Measurements from ENCODE around the gene TAAR9. TPM values are rescaled to one million over a fixed set of nuclear protein-coding genes. Genes with fewer than 3 reads are reported as not detected.

The TAAR9 gene
- total RNA-seq (not detected), polyA plus RNA-seq (not detected)
- long read RNA-seq, donor 1: 0 reads
- long read RNA-seq, donor 2: 0 reads

- ATAC-seq (no peak), DNase-seq (no peak)
- Histone ChIP-seq H3K4me1 (no peaks in the 10 kb centered on the region), H3K36me3 (ENCODE audit: insufficient read depth in 1 of 2, low read depth in 1 of 2) (no peaks in the 10 kb centered on the region), H3K9me3 (no peaks in the 10 kb centered on the region), H3K27ac (no peak within 1 kb of the TSS), H3K4me3 (no peak within 1 kb of the TSS), H3K27me3 (ENCODE audit: insufficient read depth in 3 of 3, low read length in 2 of 3) (no peaks in the 10 kb centered on the region)
- TF ChIP-seq, protein P1, sequence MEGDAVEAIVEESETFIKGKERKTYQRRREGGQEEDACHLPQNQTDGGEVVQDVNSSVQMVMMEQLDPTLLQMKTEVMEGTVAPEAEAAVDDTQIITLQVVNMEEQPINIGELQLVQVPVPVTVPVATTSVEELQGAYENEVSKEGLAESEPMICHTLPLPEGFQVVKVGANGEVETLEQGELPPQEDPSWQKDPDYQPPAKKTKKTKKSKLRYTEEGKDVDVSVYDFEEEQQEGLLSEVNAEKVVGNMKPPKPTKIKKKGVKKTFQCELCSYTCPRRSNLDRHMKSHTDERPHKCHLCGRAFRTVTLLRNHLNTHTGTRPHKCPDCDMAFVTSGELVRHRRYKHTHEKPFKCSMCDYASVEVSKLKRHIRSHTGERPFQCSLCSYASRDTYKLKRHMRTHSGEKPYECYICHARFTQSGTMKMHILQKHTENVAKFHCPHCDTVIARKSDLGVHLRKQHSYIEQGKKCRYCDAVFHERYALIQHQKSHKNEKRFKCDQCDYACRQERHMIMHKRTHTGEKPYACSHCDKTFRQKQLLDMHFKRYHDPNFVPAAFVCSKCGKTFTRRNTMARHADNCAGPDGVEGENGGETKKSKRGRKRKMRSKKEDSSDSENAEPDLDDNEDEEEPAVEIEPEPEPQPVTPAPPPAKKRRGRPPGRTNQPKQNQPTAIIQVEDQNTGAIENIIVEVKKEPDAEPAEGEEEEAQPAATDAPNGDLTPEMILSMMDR (IDR thresholded peaks at IDR 0.05): no peak
- intact Hi-C loops (cut with DNase I): no loop called here
- 75 to 85% (median 80%) methylated on average over 4 of the region's 4 CpGs for WGBS, 3 donors
These were observed at the start of gene TAAR9 for GRCh38 chr6:132537977-132538376. Gene TAAR9 (plus strand): TSS chr6:132538277. CDS start chr6:132538290, 13 bp downstream.

DNA sequence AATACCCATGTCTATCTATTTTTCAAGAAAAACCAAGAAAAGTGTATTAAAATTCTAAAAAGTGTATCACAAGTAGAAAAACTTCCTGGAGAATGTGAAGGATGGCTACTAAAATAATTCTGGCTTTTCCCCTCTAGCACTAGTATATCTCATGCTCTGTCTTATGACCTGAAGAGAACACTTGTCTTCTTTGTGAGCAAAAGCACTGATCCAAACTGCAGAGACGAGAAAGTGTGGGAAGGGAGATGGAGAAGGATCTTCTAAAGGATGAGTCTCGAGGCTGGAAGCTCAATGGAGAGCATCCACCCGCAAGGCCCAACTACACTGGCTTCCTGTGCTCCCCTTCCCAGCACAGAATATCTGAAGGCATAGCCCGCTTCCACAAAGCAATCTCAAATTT lies 48.7 kb upstream of the TAAR9 start:
- DNase-seq (no peak), ATAC-seq (no peak)
- intact Hi-C loops (cut with DNase I): loop anchor here in 1 of 2 donors (10.0 kb wide), 1 partner anchor 575 kb away; no protein-coding TSS in a partner anchor
- Histone ChIP-seq H3K4me1 (peaks cover 23% of the 10 kb centered on the region), H3K27me3 (ENCODE audit: insufficient read depth in 3 of 3, low read length in 2 of 3) (no peaks in the 10 kb centered on the region), H3K27ac (peak overlapping the region; percentile 48), H3K4me3 (no peak overlapping the region), H3K36me3 (ENCODE audit: insufficient read depth in 1 of 2, low read depth in 1 of 2) (no peaks in the 10 kb centered on the region), H3K9me3 (no peaks in the 10 kb centered on the region)
- WGBS, 3 donors: 89 to 95% (median 91%) methylated on average over 4 of the region's 4 CpGs
- TF ChIP-seq, protein P1 (IDR thresholded peaks at IDR 0.05): no peak

DNA sequence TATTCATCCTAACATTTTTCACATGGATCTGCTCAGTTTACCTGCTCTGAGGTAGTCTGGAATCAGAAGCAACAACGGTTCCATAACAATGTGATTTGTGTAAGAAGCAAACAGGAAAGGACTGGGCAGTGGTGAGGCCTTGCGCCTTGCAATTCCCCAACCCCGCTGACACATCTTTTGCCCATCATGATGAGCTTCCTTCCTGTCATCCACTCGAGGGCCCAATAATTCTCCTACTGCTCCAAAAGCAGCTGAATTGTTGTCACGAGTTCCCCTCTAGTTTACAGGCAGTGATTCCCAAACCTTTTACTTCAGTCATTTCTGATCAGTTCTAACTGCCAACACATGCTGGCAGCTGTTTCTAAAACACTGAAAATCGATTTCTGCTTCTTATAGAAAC lies 48.1 kb upstream of the TAAR9 start:
- TF ChIP-seq, protein P1 (IDR thresholded peaks at IDR 0.05): no peak
- intact Hi-C loops (cut with DNase I): no loop called here
- Histone ChIP-seq H3K4me1 (peaks cover 23% of the 10 kb centered on the region), H3K36me3 (ENCODE audit: insufficient read depth in 1 of 2, low read depth in 1 of 2) (no peaks in the 10 kb centered on the region), H3K27me3 (ENCODE audit: insufficient read depth in 3 of 3, low read length in 2 of 3) (no peaks in the 10 kb centered on the region), H3K27ac (peak overlapping the region; percentile 48), H3K4me3 (no peak overlapping the region), H3K9me3 (no peaks in the 10 kb centered on the region)
- WGBS, 3 donors: 43 to 58% (median 52%) methylated on average over 6 of the region's 6 CpGs
- DNase-seq (peak; percentile 19 to 51), ATAC-seq (peak; percentile 21 to 51 (median 46))

- no peak overlapping the region for H3K4me3 ChIP-seq
- DNase-seq: no peak
- 72 to 74% (median 72%) methylated on average over 10 of the region's 10 CpGs for WGBS, 3 donors
- no peaks in the 10 kb centered on the region for H3K27me3 ChIP-seq (ENCODE audit: insufficient read depth in 3 of 3, low read length in 2 of 3)
- ATAC-seq: peak in 2 of 4 donors; percentile 26 to 40
- H3K4me1 ChIP-seq: peaks cover 23% of the 10 kb centered on the region
- peak overlapping the region; percentile 48 for H3K27ac ChIP-seq
- no peaks in the 10 kb centered on the region for H3K9me3 ChIP-seq
- no peaks in the 10 kb centered on the region for H3K36me3 ChIP-seq (ENCODE audit: insufficient read depth in 1 of 2, low read depth in 1 of 2)
- TF ChIP-seq, protein P1 (IDR thresholded peaks at IDR 0.05): no peak
- intact Hi-C loops (cut with DNase I): no loop called here
These were observed 47.4 kb upstream of the TAAR9 start for GRCh38 chr6:132490478-132491204.
